SIG-M5 treated with dmso at 0.1 percent for 504 hours (cell line): ENCODE results near the gene RNF114.
A peak's percentile ranks its signal among the peaks of the same experiment; 100 is the strongest.

Source experiments
- DNase-seq: peaks from one replicate; lab custom pipeline; 2025; ENCODE audit not compliant: unreplicated experiment; lab: John Stamatoyannopoulos, UW

The RNF114 gene

DNA sequence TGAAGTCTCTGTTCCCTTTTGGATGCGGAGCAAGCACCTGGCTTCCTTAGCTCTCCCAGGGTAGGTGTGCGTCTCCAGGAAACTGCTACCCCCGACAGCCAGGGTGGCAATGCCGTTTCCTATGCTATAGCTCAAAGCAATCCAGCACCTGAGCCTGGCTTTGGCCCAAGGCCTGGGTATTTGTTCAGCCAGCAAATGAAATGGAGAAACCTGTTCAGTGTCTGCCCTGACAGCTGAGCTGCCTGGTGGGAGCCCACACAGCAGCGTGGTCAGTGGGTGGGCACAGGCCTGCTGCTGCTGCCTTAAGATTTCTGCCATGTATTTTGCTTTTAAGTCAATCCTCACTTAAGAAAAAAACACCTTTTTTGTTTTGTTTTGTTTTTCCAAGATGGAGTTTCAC lies 34.6 kb upstream of the RNF114 start:
- no peak for DNase-seq

DNA sequence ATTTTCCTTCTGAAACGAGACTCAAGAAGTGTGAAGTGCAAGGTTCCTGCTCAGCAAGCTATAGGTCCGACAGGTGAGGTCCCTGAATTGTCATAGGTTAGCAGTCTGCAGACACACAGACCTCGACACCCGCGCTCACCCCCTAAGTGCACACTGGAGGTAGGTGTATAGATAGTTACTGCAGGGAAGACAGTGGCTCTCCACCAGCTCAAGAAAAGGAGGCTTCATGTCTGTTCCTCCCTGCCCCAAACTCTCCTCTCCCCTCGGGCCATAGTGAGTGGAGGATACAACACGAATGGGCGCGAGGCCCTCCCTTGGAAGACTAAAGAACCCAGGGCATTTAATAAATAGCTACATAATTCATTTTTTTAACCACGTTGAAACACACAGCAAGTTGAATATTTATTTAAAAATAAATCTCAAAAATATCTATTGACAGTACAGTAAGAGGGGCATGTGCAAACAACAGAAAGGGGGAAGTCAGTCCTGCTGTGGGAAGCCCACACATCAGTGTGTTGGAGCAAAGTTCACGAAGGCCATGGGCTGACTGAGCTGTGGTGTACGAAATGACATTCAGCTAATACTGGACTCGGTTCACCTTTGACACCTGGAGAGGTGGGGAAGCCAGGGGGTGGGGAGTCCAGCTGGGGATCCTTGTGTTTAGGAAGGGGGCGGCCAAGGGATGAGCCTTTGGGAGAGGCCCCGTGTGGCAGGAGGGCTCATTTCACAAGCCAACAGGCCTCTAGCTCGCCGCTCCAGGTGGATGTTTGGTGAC lies 31.6 kb upstream of the RNF114 start:
- DNase-seq, result no peak

DNA sequence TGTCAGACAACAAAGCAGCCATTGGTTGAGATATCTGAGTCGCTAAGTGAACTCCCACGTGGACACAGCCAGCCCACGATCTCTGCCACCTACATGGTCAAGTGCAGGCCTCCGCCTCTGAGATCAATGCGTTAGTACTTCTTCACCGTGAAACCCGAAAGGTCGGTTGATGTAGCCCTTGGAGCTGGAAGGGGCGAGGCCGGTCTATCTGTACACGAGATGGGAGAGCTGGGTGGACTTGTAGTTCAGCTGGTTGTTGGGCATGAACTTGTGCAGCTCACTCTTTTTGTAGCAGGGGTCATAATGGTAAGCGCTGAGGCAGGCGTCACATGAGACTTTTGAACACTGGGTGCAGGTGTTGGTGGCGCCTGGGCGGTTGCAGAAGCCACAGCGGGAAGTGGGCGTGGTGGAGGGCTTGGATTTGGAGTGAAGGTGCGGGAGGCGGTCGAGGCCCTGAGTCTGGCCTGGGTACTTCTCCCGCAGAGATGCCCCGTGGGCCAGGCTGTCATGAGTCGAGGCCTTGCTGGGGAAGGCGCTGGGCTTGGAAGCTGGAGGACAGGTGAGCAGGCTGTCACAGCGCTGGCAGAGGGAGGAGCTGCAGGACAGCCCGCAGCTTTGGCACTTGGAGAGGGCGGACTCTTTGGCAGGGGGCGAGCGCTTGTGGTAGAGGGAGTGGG lies 30.6 kb upstream of the RNF114 start:
- DNase-seq, result no peak

GRCh38 chr20:49906101-49906604 lies 30.0 kb upstream of the RNF114 start:
- DNase-seq, result no peak

- no peak for DNase-seq
Measured at GRCh38 chr20:49906615-49907154, 29.5 kb upstream of the RNF114 start.

GRCh38 chr20:49907405-49908257 lies 28.6 kb upstream of the RNF114 start:
- DNase-seq, result no peak

DNA sequence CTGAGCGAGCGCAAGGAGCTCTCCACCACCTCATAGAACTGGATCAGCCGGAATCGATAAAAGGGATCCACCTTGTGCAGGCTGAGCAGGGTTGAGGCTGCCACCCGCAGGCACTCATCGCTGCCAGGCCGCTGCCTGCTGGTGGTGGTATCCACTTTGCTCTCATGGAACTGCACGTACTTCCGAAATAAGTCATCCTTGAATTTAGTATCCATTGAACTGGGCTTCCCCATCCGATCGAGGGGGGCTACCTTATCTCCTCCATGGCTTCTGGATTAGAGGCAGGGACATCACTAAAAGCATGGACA lies 28.0 kb upstream of the RNF114 start:
- DNase-seq, result no peak

GRCh38 chr20:49909499-49910339 lies 26.5 kb upstream of the RNF114 start:
- peak; percentile 28 for DNase-seq

GRCh38 chr20:49910340-49910706 lies 25.9 kb upstream of the RNF114 start:
- no peak for DNase-seq

GRCh38 chr20:49913399-49914047 lies 22.7 kb upstream of the RNF114 start:
- DNase-seq, result no peak

DNA sequence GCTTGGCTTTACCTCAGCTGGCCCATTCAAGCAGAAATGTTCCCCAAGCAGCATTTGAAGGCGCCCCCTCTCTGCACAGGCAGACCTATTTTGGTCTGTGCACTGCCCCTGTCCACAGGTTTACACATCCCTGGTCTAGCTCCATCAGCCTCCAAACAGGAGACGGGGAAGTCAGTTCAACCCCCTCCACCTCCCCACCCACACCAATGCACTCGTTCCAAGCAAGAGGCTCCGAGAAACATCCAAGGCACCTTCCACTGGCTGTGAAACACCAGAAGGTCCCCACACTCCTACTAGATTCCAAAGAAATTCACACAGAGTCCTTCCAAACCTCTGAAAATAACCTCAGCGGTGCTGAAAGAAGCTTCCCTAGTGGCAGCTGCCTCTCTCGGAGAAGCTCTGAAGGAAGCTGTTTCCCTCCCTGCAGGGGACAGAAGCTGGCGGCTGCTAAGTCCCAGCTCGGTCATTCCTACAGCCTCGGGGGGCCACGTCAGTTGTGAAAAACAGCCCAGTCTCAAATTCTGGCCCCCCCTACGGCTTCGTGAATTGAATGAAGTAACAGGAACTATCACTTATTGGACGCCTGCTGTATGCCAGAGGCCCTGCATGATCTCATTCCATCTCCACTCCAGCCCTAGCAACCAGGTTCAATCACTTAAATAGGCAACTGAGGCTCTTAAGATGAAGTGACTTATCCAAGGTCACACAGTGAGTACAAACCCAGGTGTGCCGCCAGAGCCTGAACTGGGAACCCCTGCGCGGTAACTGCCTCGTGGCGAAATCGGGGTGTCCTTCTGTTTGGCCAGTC lies 21.7 kb upstream of the RNF114 start:
- DNase-seq, result peak; percentile 44

GRCh38 chr20:49915118-49915379 lies 21.1 kb upstream of the RNF114 start:
- DNase-seq, result no peak

DNA sequence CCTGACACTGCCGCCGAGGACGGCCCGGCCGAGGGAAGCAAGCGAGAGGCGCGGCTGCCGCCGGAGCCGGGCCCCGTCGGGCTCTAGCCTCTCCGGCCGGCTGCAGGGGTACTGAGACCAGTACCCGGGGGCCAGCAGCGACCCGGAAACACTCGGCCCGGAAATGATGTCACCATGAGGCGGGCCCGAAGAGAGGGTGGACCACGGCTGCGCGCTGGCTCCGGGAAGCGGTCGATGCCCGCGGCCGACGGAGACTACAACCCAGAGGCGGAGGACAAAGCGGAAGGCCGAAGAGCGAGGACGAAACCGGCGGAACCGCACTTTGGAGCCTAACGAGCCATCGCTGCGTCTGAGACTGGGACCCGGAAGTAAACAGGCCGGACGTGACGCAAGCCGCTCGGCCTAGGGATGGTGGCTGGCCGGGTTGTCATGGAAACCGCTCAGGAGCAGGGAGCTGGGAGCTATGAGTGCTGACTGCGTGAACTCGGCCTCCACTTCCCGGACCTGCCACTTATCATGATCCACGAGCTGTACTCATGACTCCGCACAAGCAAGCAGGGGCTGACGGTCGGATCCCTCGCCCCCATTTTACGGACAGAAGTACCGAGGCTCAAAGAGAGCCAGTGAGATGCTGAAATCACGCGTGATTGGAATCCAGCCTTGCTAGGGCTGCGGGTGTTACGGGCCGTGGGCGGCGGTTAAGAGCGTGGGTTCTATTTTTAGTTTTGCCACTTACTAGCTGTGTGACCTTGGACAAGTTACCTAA lies 20.6 kb upstream of the RNF114 start, which contains the start of gene SPATA2:
Gene SPATA2 (minus strand): TSS at position 150 of the 766 bp plus-strand sequence. CDS start 7,039 bp downstream, outside the sequence.
- DNase-seq, result peak; percentile 95

DNA sequence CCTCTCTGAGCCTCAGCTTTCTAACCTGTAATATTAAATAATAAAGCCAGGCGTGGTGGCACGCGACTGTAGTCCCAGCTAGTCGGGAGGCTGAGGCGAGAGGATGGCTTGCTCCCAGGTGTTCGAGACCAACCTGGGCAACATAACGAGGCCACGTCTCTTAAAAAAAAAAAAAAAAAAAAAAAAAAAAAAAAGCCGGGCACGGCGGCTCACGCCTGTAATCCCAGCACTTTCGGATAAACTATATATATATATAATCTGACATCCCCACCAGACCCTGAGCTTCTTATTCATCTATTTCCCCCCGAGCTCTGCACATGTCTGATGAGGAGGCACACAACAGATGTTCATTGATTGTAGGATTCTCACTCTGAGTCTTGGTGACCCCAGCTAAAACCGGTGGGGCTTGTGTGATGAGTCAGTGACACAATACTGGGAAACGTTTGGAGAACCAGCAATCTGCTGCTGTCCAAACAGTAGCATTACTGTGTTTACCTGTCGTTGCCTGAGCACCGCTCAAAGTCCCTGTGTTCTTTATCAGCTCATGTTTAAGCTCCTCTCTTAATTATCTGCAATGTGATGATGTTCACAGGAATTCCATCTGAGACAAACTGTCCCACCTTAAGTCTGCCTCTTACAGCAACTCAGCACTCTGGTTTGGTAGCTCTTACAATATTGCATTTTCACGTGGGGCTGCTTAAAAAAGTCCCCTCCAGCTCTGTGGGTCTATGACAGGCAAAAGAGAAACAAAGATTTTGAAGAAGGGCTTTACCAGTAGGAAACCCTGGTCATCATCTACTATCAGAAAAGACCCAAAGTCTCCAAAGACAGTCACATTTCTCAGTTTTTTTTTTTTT lies 19.8 kb upstream of the RNF114 start:
- DNase-seq, result peak; percentile 72

DNA sequence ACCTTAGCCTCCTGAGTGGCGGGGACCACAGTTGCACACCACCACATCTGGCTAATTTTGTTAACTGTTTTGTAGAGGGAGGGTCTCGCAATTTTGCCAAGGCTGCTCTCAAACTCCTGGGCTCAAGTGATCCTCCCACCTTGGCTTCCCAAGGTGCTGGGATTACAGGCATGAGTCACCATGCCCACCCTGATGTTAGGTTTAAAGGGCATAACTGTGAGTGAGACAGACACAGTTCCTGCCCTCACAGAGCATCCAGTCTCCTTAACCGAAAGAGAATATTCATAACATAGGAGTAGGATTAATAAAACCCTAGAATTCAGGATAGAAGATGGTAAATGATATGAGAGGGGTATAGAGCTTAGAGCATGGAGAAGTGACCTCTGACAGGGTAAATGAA lies 17.8 kb upstream of the RNF114 start:
- no peak for DNase-seq

- DNase-seq, result no peak
Measured at GRCh38 chr20:49919009-49919408, 17.2 kb upstream of the RNF114 start.

- DNase-seq, result no peak
Measured at GRCh38 chr20:49919461-49919860, 16.7 kb upstream of the RNF114 start.

DNA sequence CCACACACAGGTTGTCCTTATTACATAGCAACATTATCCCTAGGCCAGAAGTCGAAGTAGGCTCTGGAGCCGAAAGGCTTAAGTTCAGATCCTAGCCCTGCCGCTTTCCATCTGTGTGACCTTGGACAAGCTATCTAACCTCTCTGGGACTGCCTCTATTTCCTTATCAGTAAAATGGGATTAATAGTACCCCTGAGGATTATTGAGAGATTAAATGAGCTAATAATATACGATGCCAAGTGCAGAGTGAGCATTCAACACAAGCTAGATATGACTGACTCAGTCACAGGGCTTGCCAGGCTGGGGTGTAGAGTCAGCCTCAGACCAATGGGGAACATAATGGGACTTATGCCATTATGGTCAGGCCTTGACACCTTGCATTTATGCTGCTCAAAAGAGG lies 11.9 kb upstream of the RNF114 start:
- DNase-seq, result no peak
